Prostate gland (tissue), 2 donors: ENCODE data around the gene WWOX.

Experiments used
- CTCF ChIP-seq, 4 experiments: fragments of 200-600 bp in 2 of 4; fragments of 450-650 bp in 2 of 4; sonication (generic) in 2 of 4; IDR thresholded peaks; 1 replicate in 3 of 4; 2 replicates in 1 of 4; pipeline ENCODE4 v1.5.1; 2016 to 2019; ENCODE audit warnings: antibody characterized with exemption in 4 of 4, mild to moderate bottlenecking in 2 of 4, moderate library complexity in 2 of 4
- POLR2AphosphoS5 ChIP-seq: sonication (generic); formaldehyde crosslinking; IDR thresholded peaks from one replicate; pipeline ENCODE4 v1.6.1; 2017; ENCODE audit warnings: antibody characterized with exemption

GRCh38 chr16:78866521-78866920 lies 767.1 kb downstream of the WWOX start:
- TF ChIP-seq CTCF (IDR thresholded peaks at IDR 0.05) (no peak), POLR2AphosphoS5 (peak; percentile 73)
